ENCODE measurements around the gene USP2.

DNA sequence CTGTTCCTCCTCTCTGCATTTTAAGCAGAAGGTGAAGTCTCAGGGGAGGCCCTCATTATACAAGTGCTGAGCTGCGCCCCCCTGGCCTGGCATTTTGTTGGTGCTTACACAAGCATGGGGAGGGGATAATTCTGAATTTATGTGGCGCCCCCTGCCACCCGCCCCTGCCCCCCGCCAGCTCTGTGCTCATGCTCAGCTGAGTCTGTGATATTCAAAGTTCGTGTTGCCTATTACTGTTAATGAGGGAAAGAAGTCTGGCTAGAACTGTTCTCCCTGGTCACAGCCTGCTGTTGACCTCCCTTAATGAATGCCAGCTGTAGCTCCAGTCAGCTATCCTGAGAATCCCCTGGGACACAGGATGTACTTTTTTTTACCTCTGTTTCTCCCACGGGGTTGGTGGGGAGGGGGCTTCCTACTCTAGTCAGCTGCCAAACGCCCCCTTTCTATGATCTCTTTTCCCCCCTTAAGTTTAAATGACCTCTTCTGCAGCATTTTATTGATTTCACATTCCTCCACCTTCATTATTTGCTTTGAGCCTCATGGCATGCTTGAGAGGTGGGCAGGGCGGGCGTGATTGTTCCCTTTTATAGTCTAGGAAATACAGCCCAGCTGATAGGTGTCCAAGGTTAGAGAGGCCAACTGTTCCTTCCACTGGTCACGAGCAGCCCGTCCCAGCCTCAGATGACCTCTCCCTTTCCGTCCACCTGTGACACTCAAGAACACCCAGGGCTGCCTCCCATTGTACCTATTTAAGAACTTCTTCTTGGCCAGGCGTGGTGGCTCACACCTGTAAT lies 12.2 kb downstream of the USP2 start:
- TF ChIP-seq, protein P1, sequence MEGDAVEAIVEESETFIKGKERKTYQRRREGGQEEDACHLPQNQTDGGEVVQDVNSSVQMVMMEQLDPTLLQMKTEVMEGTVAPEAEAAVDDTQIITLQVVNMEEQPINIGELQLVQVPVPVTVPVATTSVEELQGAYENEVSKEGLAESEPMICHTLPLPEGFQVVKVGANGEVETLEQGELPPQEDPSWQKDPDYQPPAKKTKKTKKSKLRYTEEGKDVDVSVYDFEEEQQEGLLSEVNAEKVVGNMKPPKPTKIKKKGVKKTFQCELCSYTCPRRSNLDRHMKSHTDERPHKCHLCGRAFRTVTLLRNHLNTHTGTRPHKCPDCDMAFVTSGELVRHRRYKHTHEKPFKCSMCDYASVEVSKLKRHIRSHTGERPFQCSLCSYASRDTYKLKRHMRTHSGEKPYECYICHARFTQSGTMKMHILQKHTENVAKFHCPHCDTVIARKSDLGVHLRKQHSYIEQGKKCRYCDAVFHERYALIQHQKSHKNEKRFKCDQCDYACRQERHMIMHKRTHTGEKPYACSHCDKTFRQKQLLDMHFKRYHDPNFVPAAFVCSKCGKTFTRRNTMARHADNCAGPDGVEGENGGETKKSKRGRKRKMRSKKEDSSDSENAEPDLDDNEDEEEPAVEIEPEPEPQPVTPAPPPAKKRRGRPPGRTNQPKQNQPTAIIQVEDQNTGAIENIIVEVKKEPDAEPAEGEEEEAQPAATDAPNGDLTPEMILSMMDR (IDR thresholded peaks at IDR 0.05) = no peak
- TF ChIP-seq POLR2A (IDR thresholded peaks at IDR 0.05) = no peak
